Hepatocyte (in vitro differentiated cells): ENCODE measurements around the gene CPN2. TPM values are rescaled to one million over a fixed set of nuclear protein-coding genes. Genes with fewer than 3 reads are reported as not detected.

Experiments used
- DNase-seq: peaks from one replicate; pipeline ENCODE4 v3.0.0-alpha.2; 2016; ENCODE audit warnings: low spot score
- H2AFZ ChIP-seq: fragments of 200-600 bp; sonication (generic); 2 replicates; pipeline ENCODE4 v1.6.0; 2016; ENCODE audit warnings: antibody characterized with exemption, mild to moderate bottlenecking
- H3K27ac ChIP-seq: fragments of 200-600 bp; sonication (generic); 2 replicates; pipeline ENCODE4 v1.5.1; 2016; ENCODE audit warnings: mild to moderate bottlenecking
- H3K27me3 ChIP-seq: fragments of 200-600 bp; sonication (generic); 2 replicates; pipeline ENCODE4 v1.6.1; 2016
- H3K36me3 ChIP-seq: fragments of 200-600 bp; sonication (generic); replicated peaks from 2 replicates; pipeline ENCODE4 v1.5.1; 2016; ENCODE audit warnings: low read depth; ENCODE audit not compliant: insufficient read depth
- H3K4me1 ChIP-seq: fragments of 200-600 bp; sonication (generic); 2 replicates; pipeline ENCODE4 v1.5.1; 2016; ENCODE audit warnings: mild to moderate bottlenecking, moderate library complexity; ENCODE audit not compliant: insufficient read depth
- H3K4me2 ChIP-seq: fragments of 200-600 bp; sonication (generic); 2 replicates; pipeline ENCODE4 v1.6.0; 2016
- H3K4me3 ChIP-seq: fragments of 200-600 bp; sonication (generic); 2 replicates; pipeline ENCODE4 v1.5.1; 2016; ENCODE audit warnings: mild to moderate bottlenecking
- H3K79me2 ChIP-seq: fragments of 200-600 bp; sonication (generic); 2 replicates; pipeline ENCODE4 v1.6.0; 2017; ENCODE audit warnings: mild to moderate bottlenecking
- H3K9me2 ChIP-seq: fragments of 200-600 bp; sonication (generic); replicated peaks from 2 replicates; pipeline ENCODE4 v1.6.0; 2017; ENCODE audit warnings: mild to moderate bottlenecking; ENCODE audit not compliant: insufficient read depth
- H3K9me3 ChIP-seq: fragments of 200-600 bp; sonication (generic); 2 replicates; pipeline ENCODE4 v1.5.1; 2016; ENCODE audit warnings: low read depth, mild to moderate bottlenecking
- H4K20me1 ChIP-seq: fragments of 200-600 bp; sonication (generic); 2 replicates; pipeline ENCODE4 v1.6.0; 2016; ENCODE audit warnings: mild to moderate bottlenecking; ENCODE audit not compliant: insufficient read depth, poor library complexity, severe bottlenecking
- CTCF ChIP-seq: fragments of 200-600 bp; sonication (generic); IDR thresholded peaks from 2 replicates; pipeline ENCODE4 v1.5.1; 2016; ENCODE audit warnings: antibody characterized with exemption, mild to moderate bottlenecking; ENCODE audit not compliant: poor library complexity
- EZH2 ChIP-seq: fragments of 200-600 bp; sonication (generic); IDR thresholded peaks from 2 replicates; pipeline ENCODE4 v1.6.1; 2016; ENCODE audit warnings: antibody characterized with exemption, mild to moderate bottlenecking, borderline replicate concordance
- EZH2phosphoT487 ChIP-seq: fragments of 200-600 bp; sonication (generic); IDR thresholded peaks from one replicate; pipeline ENCODE4 v1.6.1; 2018; ENCODE audit warnings: antibody characterized with exemption, mild to moderate bottlenecking, low read depth, moderate library complexity; ENCODE audit not compliant: unreplicated experiment, severe bottlenecking
- WGBS: methylation state at CpG from one replicate; pipeline ENCODE4 v1.1.6; 2016; ENCODE audit warnings: low lambda C conversion rate; ENCODE audit errors: missing lambda C conversion rate; 5-methylcytosine and 5-hydroxymethylcytosine counted together
- polyA plus RNA-seq: library from polyadenylated mRNA; unstranded; fragments of >200 nt; fragmentation: Nextera tagmentation; extraction: Ambion mirVana; gene quantifications from 2 replicates; pipeline ENCODE4 v1.2.1, GENCODE V29; 2016
- total RNA-seq: library from RNA; depleted of rRNA; stranded (reverse); fragments of >200 nt; gene quantifications from 2 replicates; pipeline ENCODE4 v1.2.3, GENCODE V29; 2014

The CPN2 gene
- total and polyA plus RNA-seq, 2 experiments from 2014 or later: 3.3 to 4.6 TPM

GRCh38 chr3:194298331-194299227, 52.5 kb downstream of the CPN2 start:
- Histone ChIP-seq H4K20me1 (no peaks in the 10 kb centered on the region), H3K9me3 (no peaks in the 10 kb centered on the region), H3K9me2 (no peaks in the 10 kb centered on the region), H2AFZ (no peak overlapping the region), H3K36me3 (no peaks in the 10 kb centered on the region), H3K79me2 (no peaks in the 10 kb centered on the region), H3K27me3 (no peaks in the 10 kb centered on the region), H3K4me2 (no peak overlapping the region), H3K27ac (no peak overlapping the region), H3K4me3 (no peak overlapping the region), H3K4me1 (peaks cover 13% of the 10 kb centered on the region)
- 94% methylated on average over 19 of the region's 19 CpGs for WGBS
- no peak for DNase-seq
- TF ChIP-seq CTCF (no peak), EZH2phosphoT487 (no peak), EZH2 (no peak)

GRCh38 chr3:194296454-194297263, 54.5 kb downstream of the CPN2 start:
- H3K27ac ChIP-seq: peak overlapping the region; percentile 91
- 5% methylated on average over 39 of the region's 47 CpGs for WGBS

GRCh38 chr3:194294895-194295214, 56.3 kb downstream of the CPN2 start:
- no peak overlapping the region for H3K4me3 ChIP-seq
- no peaks in the 10 kb centered on the region for H3K27me3 ChIP-seq
- TF ChIP-seq CTCF (no peak), EZH2phosphoT487 (no peak), EZH2 (no peak)
- no peak overlapping the region for H3K4me2 ChIP-seq
- H3K9me3 ChIP-seq: no peaks in the 10 kb centered on the region
- H3K9me2 ChIP-seq: no peaks in the 10 kb centered on the region
- H4K20me1 ChIP-seq: no peaks in the 10 kb centered on the region
- DNase-seq: no peak
- H3K36me3 ChIP-seq: no peaks in the 10 kb centered on the region
- H3K27ac ChIP-seq: no peak overlapping the region
- peaks cover 9% of the 10 kb centered on the region for H3K4me1 ChIP-seq
- H3K79me2 ChIP-seq: no peaks in the 10 kb centered on the region
- WGBS: 74% methylated on average over 5 of the region's 5 CpGs
- H2AFZ ChIP-seq: no peak overlapping the region

More at GRCh38 chr3:194296454-194297263, 54.5 kb downstream of the CPN2 start:
- peaks cover 13% of the 10 kb centered on the region for H3K4me1 ChIP-seq
- H2AFZ ChIP-seq: peak overlapping the region; percentile 47
- no peaks in the 10 kb centered on the region for H3K27me3 ChIP-seq
- TF ChIP-seq CTCF: no peak
- no peak for TF ChIP-seq EZH2
- no peak for TF ChIP-seq EZH2phosphoT487
- H3K36me3 ChIP-seq: no peaks in the 10 kb centered on the region
- no peaks in the 10 kb centered on the region for H3K9me3 ChIP-seq
- H3K4me2 ChIP-seq: peak overlapping the region; percentile 81
- no peaks in the 10 kb centered on the region for H3K79me2 ChIP-seq
- peak overlapping the region; percentile 6 for H3K4me3 ChIP-seq
- H3K9me2 ChIP-seq: no peaks in the 10 kb centered on the region
- no peaks in the 10 kb centered on the region for H4K20me1 ChIP-seq
- peak; percentile 81 for DNase-seq
